Raji (cell line): ENCODE measurements around the gene KDR.

Experiments used
- POLR2A ChIP-seq: IDR thresholded peaks from 2 replicates; pipeline ENCODE4 v1.6.1; 2011; ENCODE audit warnings: low read depth, low read length, control low read depth; ENCODE audit not compliant: insufficient read depth

The KDR gene

DNA sequence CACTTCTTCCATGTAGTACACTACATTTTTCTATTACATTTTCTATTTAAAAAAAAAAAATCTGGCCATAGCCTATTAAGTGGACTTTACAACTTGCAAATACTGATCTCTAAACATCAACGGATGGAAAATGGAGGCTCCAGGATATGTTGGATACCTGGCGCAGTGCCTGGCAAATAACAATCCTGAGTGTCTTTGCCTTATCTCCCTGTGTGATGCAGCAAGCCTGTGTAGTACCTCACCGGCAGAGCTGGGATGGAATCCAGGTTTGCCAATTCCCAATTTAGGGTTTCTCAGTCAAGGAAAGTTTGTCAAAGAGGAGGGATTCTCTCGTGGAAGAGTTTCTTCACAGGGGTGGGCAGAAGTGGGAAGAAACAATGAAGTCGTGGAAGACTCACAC lies 93.2 kb downstream of the KDR start:
- TF ChIP-seq POLR2A, result no peak

DNA sequence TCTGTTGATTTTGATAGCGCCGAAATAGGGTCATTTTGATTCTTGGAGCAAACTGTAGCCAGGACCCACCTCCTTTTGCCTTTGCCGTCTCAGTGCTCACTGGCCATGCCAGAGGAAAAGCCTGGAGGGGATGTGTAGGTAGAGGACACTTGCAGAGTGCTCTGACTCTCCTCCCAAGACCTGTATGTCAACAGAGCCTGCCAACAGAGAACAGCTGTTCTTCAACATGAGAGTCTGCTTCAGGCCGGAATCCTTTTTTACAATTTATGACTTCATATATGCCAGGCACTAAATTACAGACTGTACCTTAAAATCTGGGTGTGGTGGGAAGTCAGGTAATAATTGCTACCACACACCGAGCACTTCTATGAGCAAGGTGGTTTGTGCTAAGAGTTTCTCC lies 94.2 kb downstream of the KDR start:
- TF ChIP-seq POLR2A, result no peak

GRCh38 chr4:55030589-55030988 lies 94.8 kb downstream of the KDR start:
- no peak for TF ChIP-seq POLR2A

DNA sequence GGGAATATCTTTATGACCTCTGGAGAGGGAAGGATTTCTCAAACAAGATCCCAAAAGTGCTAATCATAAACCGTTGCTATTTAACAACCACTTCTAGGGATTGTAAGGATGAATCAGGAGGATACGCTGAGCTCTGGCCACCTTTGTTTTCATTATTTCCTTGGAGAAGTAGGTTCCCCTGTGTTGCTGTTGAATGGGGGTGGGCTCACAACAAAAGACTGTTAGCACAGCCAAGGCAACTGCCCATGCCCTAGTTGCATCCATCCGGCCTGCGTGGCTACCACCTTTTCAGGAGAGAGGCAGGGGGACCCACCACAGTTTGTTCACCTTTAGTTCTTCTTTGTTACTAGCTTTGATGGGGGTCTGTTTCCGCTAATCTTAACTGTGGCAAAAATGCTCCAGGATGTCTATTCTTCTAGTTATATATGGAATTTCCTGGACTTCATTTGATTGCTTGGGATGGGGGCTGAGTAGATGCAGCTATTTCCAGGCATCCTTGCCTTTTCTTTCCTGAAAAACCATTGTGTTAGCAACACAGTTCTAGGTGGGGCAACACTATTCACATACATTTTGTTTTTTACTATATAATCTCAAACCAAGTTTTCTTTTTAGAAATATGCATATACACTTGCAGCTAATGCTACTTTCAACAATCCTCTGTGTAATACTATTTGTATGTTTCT lies 95.4 kb downstream of the KDR start:
- TF ChIP-seq POLR2A, result no peak

DNA sequence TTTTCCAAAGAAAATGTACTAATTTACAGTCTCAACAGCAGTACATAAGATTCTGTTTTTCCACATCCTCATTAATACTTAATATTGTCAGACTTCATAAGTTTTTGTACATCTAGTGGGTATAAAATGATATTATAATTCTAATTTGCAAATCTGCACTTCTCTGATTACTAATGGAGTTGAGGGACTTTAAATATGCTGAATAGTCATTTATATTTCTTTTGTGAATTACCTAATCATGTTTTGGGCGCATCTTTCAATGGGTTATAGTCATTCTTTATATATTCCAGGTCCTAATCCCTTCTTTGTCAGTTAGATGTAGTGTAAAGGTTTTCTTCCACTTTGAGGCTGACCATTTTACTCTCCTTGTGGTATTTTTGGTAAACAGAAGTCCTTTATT lies 96.1 kb downstream of the KDR start:
- no peak for TF ChIP-seq POLR2A
